HG03558 (cell line): ENCODE measurements around the gene PTCH1.

Experiments
- ATAC-seq: cut with Tn5 transposase; IDR thresholded peaks from one replicate; pipeline ENCODE4 v1.9.1; 2021; ENCODE audit warnings: moderate number of reproducible peaks; ENCODE audit not compliant: unreplicated experiment; ENCODE audit errors: extremely low read depth

PTCH1 gene

GRCh38 chr9:95477441-95477840, 39.3 kb downstream of the PTCH1 start:
- no peak for ATAC-seq

GRCh38 chr9:95468791-95469190, 48.0 kb downstream of the PTCH1 start:
- no peak for ATAC-seq

GRCh38 chr9:95465115-95465514, 51.7 kb downstream of the PTCH1 start:
- ATAC-seq: no peak

DNA sequence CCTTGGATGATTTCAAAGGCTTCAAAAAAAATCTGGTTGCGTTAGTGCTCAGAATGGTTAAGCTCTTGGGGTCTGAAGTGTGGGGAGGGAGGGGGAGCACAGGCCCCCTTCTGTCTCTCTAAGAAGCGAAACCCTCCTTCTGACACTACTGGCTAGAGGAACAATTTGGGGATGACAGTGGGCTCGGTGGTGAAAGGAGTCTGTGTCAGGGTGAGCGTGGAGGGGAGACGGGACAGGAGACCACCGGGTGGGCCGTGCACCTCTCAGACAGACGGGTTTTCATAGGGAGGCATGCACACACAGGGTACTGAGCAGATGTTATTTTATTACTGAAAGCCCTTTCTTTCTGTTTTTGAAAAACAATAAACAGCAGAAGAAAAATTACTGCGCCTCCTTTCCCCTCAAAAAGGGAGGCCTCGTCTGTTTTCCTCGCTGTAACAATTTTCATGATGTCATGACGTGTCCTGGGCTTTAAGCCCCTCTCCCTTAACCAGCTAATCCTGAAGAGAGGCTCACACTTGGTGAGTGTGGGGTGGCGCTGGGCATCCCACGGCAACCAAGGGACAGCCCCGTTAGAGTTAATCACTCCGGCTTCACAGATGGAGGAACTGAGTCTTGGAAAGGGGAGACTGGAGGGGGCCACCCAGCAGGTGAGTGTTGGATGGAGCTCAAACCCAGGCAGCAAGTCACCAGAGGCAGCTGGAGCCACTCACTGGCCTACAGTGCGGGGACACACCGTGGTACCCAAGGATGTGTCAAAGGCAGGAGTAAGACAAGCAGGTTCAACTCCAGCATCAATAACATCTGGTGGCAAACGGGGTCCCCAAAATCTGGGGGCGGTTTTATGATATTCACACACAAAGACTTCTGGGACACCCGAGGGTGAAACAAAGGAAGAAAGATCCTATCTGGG, 53.4 kb downstream of the PTCH1 start:
- no peak for ATAC-seq

DNA sequence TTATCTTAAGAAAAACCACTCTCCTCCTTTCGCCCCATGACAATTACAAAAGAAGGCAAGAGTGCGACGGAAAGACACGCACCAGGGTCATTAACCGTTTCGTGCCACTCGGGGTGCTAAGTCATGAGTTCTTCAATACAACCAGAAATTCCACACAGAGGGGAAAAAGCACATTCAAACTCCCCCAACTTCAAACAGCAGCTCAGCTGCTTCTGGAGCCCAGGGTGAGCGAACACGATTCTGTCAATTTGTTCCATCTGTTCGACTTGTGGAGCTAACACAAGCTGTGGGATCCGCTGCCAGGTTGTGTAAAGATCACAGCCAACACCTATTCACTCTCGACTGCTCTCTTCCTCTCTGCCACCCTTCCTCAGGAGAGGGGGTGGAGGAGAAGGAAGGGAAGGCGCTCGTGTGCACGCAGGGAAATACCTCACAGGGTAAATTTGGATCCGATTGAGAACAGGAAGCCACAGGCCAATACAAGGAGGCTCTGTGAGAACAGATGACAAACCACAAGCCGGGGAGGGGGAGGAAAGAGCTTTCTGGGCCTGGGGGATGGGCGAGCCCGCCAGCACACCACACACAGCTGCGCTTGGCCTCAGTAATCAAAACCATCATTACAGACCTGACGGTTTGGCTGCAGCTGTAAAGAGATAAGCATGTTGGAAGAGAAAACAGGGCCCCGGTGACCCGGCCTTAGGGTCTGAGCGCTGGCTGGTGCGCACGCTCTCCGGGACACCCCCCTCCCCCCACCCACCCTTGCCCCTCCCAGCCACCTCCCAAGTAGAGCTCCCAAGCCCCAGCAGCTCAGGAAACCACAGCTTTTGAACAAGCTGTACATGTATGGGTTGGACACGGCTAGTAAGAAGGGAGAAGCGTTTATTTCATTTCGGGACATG, 54.3 kb downstream of the PTCH1 start:
- ATAC-seq: peak; percentile 88

DNA sequence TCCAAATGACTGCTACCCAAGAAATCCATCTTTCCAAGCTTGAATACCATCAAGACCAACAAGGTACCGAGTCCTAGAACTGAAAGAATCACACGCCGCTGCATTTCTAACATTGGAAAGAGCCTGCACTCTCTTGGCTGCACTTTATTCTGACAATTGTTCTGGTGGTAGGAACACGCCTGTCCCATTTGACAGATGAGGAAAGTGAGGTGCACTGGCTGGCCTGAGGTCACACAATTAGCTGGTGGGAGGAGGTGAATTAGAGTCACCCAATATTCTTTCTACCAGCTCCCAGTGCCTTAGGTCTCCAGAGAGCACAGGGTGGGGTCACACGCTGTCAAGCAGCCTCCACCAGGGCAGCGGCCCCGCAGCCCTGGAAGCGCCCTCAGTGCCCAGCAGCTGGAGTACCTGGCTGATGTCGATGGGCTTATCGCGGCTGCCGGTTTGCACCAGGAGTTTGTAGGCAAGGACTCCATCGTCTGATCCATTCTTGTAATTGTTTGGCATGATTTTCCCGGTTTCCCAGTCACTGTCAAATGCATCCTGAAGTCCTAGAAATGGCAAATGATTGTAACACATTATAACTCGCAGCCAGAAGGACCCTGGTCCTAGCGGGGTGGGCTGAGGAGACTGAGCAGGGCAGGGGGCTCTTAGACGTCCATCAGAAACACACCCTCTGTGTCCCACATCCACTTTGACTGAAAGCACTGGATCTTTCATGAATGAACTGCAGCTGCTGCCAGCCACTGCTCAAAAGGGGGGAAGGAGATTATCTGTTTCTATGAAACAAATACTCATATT, 55.1 kb downstream of the PTCH1 start:
- ATAC-seq: no peak

- no peak for ATAC-seq
Measured at GRCh38 chr9:95460518-95461164, 56.1 kb downstream of the PTCH1 start.

DNA sequence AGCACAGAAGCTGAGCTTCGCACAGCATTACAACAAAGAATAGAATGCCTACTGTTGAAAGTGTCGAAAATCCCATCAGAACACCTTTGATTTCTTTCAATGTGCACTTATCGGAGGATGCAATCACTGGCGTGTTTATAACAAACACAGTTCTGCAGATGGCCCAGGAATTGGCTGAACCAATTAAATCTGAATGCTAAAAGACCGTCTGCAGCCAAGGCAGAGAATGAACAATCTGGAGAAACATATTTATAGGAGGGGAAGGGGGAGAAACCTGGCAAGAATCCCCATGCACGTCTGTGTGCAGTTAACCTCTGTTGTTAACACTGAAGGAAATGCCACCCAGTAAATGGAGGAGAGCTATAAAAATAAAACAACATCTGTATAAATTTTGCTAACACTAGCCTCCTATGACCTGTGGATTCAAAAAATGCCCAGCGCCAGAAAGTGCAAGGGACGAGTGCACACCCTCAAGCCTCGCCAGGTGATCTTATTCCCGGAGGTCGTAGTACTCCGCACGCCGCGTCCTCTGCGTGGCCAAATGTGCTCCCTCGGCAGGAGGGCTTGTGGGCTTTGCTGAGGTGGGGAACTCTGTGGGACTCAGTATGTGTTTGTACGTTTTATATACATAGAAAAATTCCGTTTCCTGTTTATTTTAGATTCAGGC, 56.8 kb downstream of the PTCH1 start:
- no peak for ATAC-seq

GRCh38 chr9:95459178-95459577, 57.6 kb downstream of the PTCH1 start:
- ATAC-seq: no peak

DNA sequence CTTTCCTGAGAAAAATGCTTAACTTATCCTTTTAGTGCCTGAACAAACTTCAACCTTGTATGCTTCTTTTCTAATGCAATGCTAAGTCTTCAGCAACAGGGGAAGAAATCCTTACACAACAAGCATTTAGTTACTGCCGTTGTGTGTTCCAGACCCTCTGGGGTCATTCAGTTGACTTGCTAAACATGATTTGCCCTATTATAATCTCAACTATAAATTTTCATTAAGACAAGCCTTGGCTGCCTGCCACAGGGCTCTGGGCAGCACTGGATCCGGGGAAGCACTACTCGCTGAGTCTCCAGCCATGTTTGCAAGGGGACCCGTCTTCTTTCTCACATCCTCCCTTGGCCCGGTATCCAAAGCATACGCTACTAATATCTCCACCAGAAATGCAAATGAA, 58.1 kb downstream of the PTCH1 start:
- no peak for ATAC-seq

DNA sequence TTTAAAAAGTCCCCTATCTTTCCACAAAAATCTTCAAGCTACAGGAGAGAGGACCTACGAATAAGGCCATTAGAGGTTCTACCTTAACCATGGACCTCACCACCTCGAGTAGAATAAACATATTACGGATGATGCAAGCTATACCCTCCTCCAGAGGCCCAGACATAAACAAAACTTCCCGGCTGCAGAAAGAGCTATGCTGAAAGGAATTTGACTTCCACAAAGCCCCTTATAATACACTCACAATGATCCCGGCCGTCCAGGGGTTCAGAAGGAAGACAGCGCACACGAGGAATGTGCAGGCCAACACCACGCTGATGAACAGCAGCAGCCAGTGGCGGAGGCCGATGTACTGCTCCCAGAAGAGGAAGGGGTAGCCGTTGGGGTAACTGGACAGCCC, 59.0 kb downstream of the PTCH1 start:
- ATAC-seq: no peak

GRCh38 chr9:95455714-95456113, 61.1 kb downstream of the PTCH1 start:
- ATAC-seq: no peak

DNA sequence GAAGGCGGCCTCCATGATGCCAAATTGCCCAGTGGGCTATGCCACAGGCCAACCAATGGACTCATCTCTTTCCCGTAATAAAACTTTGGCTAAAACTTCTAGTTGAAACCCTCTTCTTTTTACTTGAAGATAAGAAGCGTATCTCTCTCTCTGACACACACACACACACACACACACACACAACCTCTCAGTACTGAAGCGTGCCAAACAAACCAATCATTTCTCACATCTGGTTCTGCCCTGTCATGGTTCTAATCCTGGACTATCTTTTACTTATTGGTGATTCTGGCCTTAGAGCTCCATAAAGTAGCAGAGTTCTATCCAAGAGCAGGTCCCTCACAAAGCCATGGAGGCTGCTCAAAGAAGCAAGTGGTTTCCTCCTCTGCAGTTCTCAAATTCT, 64.6 kb downstream of the PTCH1 start:
- ATAC-seq: no peak

DNA sequence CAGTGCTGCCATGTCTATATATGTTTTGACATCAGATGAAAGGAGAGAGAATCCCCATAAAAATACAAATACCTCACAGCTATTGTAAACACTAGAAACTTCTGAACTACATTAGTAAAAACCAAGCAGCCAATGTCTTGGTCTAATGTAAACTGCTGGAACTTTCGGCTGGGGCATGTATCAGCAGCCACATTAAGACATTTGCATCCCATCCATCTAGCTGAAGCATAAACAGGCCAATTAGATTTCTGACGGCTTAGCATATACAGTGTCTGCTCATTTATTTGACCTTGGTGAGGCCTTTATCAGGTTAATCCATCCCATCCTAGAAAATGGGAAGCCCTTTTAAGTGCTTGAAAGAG, 65.7 kb downstream of the PTCH1 start:
- ATAC-seq: no peak

DNA sequence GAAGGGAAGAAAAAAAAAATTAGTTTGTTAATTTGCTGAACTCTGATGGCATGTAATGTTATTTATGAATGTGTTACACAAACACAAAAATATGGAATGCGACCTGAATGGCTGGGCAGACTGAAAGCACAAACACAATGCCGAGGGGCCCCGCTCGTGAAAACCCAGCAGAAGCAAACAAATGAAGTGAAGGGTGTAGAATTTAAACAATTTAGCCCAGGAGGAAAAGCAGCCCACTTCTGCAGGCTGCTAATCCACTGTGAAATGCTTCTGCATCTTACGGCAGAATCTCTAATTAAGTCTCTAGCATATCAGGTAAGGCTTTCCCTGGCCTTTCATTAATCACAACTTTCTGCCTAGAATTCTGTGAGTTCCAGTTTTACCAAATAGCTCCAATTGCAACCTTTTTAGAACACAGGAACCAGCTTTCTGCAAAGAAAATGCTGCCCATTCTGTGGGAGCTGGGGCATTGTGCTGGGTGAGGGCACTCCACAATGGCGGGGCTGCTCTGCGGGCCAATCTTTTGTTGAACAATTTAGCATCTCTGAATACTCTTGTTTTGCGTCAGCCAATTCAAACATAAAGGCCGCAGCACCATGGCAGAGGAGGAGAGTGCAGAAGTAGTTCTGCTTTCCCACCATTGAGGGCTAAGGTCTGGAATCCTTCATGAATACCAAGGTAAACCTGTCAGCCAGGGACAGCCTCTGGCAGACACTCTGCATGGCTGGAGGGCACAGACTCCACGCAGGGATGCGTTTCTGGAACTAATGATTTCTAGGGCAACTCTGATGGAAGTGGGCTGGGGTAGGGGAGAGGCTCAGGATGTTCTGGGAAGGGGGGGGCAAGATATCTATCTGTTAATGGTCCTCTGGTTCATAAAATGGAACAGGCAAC, 66.4 kb downstream of the PTCH1 start:
- ATAC-seq: no peak

- no peak for ATAC-seq
Measured at GRCh38 chr9:95449016-95449415, 67.8 kb downstream of the PTCH1 start.

GRCh38 chr9:95447660-95448420, 68.9 kb downstream of the PTCH1 start:
- ATAC-seq: no peak

GRCh38 chr9:95446984-95447383, 69.8 kb downstream of the PTCH1 start:
- no peak for ATAC-seq
